PC-3 (cell line): ENCODE results near the gene IMPA2.

Source experiments
- EZH2 ChIP-seq: fragments of 300-600 bp; sonication (generic); IDR thresholded peaks from one replicate; pipeline ENCODE4 v1.6.1; 2017; ENCODE audit warnings: antibody characterized with exemption, mild to moderate bottlenecking, low read length; ENCODE audit not compliant: unreplicated experiment
- TF ChIP-seq, protein P1 (sequence below): fragments of 300-600 bp; sonication (generic); conservative IDR thresholded peaks from 2 replicates; pipeline ENCODE4 v1.5.1; 2017; ENCODE audit warnings: antibody characterized with exemption, low read depth, mild to moderate bottlenecking, low read length

DNA sequence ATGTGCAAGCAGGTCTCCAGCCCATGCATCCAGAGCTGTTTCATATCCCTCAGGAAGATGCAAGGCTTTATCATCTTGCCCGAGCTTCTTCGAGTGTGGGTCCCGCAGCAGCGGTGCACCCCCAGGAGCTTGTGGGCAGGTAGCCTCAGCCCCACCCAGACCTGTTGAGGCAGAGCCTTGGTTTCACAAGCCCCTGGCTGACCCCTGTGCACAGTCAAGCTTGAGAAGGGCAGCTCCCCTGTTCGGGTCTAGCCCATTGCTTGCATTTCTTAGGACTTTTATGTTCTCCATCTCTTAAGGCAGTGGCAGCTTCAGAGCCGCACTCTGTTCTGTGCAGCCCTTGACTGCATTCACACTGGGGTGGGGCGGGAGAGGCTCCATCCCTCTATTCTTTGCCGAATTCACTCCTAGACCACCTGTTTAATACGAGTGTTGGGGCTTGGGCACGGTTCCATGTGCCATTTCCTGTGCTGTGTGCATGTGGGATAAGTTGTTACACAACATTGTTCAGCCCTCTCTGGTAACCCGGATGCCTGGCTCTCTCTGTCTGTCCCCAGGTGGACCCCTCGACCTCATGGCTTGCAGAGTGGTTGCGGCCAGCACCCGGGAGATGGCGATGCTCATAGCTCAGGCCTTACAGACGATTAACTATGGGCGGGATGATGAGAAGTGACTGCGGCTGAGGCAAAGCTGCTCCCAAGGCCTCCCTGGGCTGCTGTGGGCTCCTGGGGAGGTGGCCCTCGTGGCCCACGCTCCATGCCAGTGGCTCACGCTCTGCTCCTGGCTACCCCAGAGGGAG is 48.7 kb downstream of the IMPA2 start:
- TF ChIP-seq, protein P1, sequence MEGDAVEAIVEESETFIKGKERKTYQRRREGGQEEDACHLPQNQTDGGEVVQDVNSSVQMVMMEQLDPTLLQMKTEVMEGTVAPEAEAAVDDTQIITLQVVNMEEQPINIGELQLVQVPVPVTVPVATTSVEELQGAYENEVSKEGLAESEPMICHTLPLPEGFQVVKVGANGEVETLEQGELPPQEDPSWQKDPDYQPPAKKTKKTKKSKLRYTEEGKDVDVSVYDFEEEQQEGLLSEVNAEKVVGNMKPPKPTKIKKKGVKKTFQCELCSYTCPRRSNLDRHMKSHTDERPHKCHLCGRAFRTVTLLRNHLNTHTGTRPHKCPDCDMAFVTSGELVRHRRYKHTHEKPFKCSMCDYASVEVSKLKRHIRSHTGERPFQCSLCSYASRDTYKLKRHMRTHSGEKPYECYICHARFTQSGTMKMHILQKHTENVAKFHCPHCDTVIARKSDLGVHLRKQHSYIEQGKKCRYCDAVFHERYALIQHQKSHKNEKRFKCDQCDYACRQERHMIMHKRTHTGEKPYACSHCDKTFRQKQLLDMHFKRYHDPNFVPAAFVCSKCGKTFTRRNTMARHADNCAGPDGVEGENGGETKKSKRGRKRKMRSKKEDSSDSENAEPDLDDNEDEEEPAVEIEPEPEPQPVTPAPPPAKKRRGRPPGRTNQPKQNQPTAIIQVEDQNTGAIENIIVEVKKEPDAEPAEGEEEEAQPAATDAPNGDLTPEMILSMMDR: no peak
- no peak for TF ChIP-seq EZH2
